Retinal pigment epithelial cell (primary cell): ENCODE measurements around the gene SECTM1.

Experiments
- DNase-seq: peaks from one replicate; pipeline ENCODE4 v3.0.0-alpha.2; 2010; ENCODE audit warnings: low read depth
- H3K4me3 ChIP-seq: 2 replicates; pipeline ENCODE4 v1.5.1; 2011; ENCODE audit warnings: mild to moderate bottlenecking, low read length, control low read depth, moderate library complexity
- CTCF ChIP-seq: conservative IDR thresholded peaks from 2 replicates; pipeline ENCODE4 v1.5.1; 2011; ENCODE audit warnings: low read depth, low read length, control low read depth, inconsistent platforms

SECTM1 gene

GRCh38 chr17:82320956-82321927 is 12.3 kb downstream of the SECTM1 start:
- TF ChIP-seq CTCF = peak; percentile 56
- no peak overlapping the region for H3K4me3 ChIP-seq
- DNase-seq = no peak

GRCh38 chr17:82320140-82320840 is 13.3 kb downstream of the SECTM1 start:
- DNase-seq = no peak
- H3K4me3 ChIP-seq = no peak overlapping the region
- TF ChIP-seq CTCF = no peak

- DNase-seq = no peak
- no peak overlapping the region for H3K4me3 ChIP-seq
- TF ChIP-seq CTCF = no peak
Observed at GRCh38 chr17:82319619-82320062, 13.9 kb downstream of the SECTM1 start.

GRCh38 chr17:82318772-82319606 is 14.6 kb downstream of the SECTM1 start:
- no peak for DNase-seq
- H3K4me3 ChIP-seq = no peak overlapping the region
- no peak for TF ChIP-seq CTCF

GRCh38 chr17:82318169-82318498 is 15.4 kb downstream of the SECTM1 start:
- no peak for DNase-seq
- TF ChIP-seq CTCF = no peak
- no peak overlapping the region for H3K4me3 ChIP-seq

GRCh38 chr17:82317394-82318168 is 16.0 kb downstream of the SECTM1 start, which contains the start of gene CD7:
Gene CD7 (minus strand): TSS chr17:82317608. CDS start chr17:82317495, 113 bp downstream.
- H3K4me3 ChIP-seq = no peak within 1 kb of the TSS
- no peak for TF ChIP-seq CTCF
- DNase-seq = no peak
